Endothelial cell of umbilical vein (primary cell): Measurements from ENCODE around the gene CKS1B. TPM values are rescaled to one million over a fixed set of nuclear protein-coding genes. Genes with fewer than 3 reads are reported as not detected.

ENCODE experiments used
- BruUV-seq: library from RNA; stranded (reverse); fragments of 400-500 nt; replicated peaks from 2 replicates; lab custom pipeline; 2021; lab: Mats Ljungman, UMichigan
- CTCF ChIA-PET: fragments of 300-600, 350-600 bp; sonication (Branson Sonifier 250); formaldehyde crosslinking; loops from one replicate; lab custom pipeline; 2021; ENCODE audit warnings: antibody characterized with exemption, inconsistent platforms; lab: Charles Lee
- POLR2A ChIA-PET: fragments of 300-600, 350-600 bp; sonication (Branson Sonifier 250); formaldehyde crosslinking; loops from one replicate; lab custom pipeline; 2021; ENCODE audit warnings: antibody characterized with exemption, inconsistent platforms; lab: Charles Lee
- DNase-seq: peaks from one replicate; pipeline ENCODE4 v3.0.0-alpha.2; 2011; ENCODE audit warnings: low read depth, low spot score
- FAIRE-seq: peaks from 2 replicates; lab custom pipeline; 2011; peaks lifted over from hg19 to GRCh38; lab: Jason Lieb, UNC
- H2AFZ ChIP-seq: 2 replicates; pipeline ENCODE4 v1.6.0; 2012; ENCODE audit warnings: low read depth, low read length, control low read depth, inconsistent platforms
- H3K27ac ChIP-seq: 2 replicates; pipeline ENCODE4 v1.5.1; 2011; ENCODE audit warnings: low read depth, mild to moderate bottlenecking, control low read depth, low read length, moderate library complexity; ENCODE audit not compliant: insufficient read depth
- H3K27me3 ChIP-seq, 2 experiments: 2 replicates each; pipeline versions ENCODE4 v1.6.0 to v1.6.1; 2011; ENCODE audit warnings: low read length in 2 of 2, mixed read lengths in 1 of 2; ENCODE audit not compliant: control insufficient read depth in 2 of 2, insufficient read depth in 2 of 2
- H3K36me3 ChIP-seq, 2 experiments: 2 replicates in 1 of 2; 3 replicates in 1 of 2; pipeline ENCODE4 v1.5.1; 2011; ENCODE audit warnings: low read length in 2 of 2, mild to moderate bottlenecking in 1 of 2, moderate library complexity in 1 of 2; ENCODE audit not compliant: control insufficient read depth in 2 of 2, insufficient read depth in 2 of 2; ENCODE audit errors: extremely low read depth in 1 of 2
- H3K4me1 ChIP-seq: 3 replicates; pipeline ENCODE4 v1.5.1; 2011; ENCODE audit warnings: mild to moderate bottlenecking, low read length; ENCODE audit not compliant: control insufficient read depth, insufficient read depth; ENCODE audit errors: extremely low read depth
- H3K4me2 ChIP-seq: 2 replicates; pipeline ENCODE4 v1.6.1; 2011; ENCODE audit warnings: low read length, control low read depth, mixed read lengths; ENCODE audit not compliant: insufficient read depth
- H3K4me3 ChIP-seq, 3 experiments: fragments of 200-600 bp in 1 of 3; sonication (generic), shearing (Covaris generic) in 1 of 3; replicated peaks in 1 of 3; 2 replicates each; pipeline ENCODE4 v1.5.1; 2011 to 2016; ENCODE audit warnings: control low read depth in 3 of 3, low read length in 3 of 3, mild to moderate bottlenecking in 2 of 3, inconsistent platforms in 1 of 3, low read depth in 1 of 3, moderate library complexity in 1 of 3; ENCODE audit not compliant: insufficient read depth in 1 of 3
- H3K79me2 ChIP-seq: 2 replicates; pipeline ENCODE4 v1.6.0; 2012; ENCODE audit warnings: low read length, inconsistent platforms; ENCODE audit not compliant: control insufficient read depth, insufficient read depth
- H3K9ac ChIP-seq: replicated peaks from 2 replicates; pipeline ENCODE3; 2011; ENCODE audit warnings: low read length, control low read depth; ENCODE audit not compliant: insufficient read depth; ENCODE audit errors: extremely low read depth
- H3K9me1 ChIP-seq: replicated peaks from 3 replicates; pipeline ENCODE4 v1.6.0; 2011; ENCODE audit warnings: mild to moderate bottlenecking, low read length; ENCODE audit not compliant: control insufficient read depth, insufficient read depth; ENCODE audit errors: extremely low read depth
- H3K9me3 ChIP-seq: replicated peaks from 2 replicates; pipeline ENCODE4 v1.5.1; 2012; ENCODE audit warnings: low read length, inconsistent platforms; ENCODE audit not compliant: control insufficient read depth, insufficient read depth
- H4K20me1 ChIP-seq: replicated peaks from 2 replicates; pipeline ENCODE3; 2011; ENCODE audit warnings: mild to moderate bottlenecking, low read length; ENCODE audit not compliant: control insufficient read depth, insufficient read depth; ENCODE audit errors: extremely low read depth
- EZH2 ChIP-seq: IDR thresholded peaks from 2 replicates; pipeline ENCODE4 v1.6.1; 2012; ENCODE audit warnings: borderline replicate concordance, low read depth, mild to moderate bottlenecking, moderate library complexity, low read length, inconsistent platforms; ENCODE audit not compliant: severe bottlenecking
- FOS ChIP-seq: IDR thresholded peaks from 2 replicates; pipeline ENCODE4 v1.6.1; 2011; ENCODE audit warnings: mild to moderate bottlenecking, low read length, moderate library complexity, borderline replicate concordance; ENCODE audit not compliant: insufficient read depth
- JUN ChIP-seq: IDR thresholded peaks from 2 replicates; pipeline ENCODE4 v1.6.1; 2011; ENCODE audit warnings: borderline replicate concordance, low read depth; ENCODE audit not compliant: insufficient read length, insufficient read depth
- MYC ChIP-seq: IDR thresholded peaks from one replicate; pipeline ENCODE4 v1.6.1; 2011; ENCODE audit warnings: mild to moderate bottlenecking, low read depth, low read length
- POLR2A ChIP-seq: IDR thresholded peaks from 2 replicates; pipeline ENCODE4 v1.6.1; 2012; ENCODE audit warnings: low read depth, mild to moderate bottlenecking, control low read depth, low read length
- POLR2AphosphoS5 ChIP-seq: IDR thresholded peaks from 2 replicates; pipeline ENCODE4 v1.6.1; 2012; ENCODE audit warnings: low read depth, mild to moderate bottlenecking, control low read depth, low read length, moderate library complexity; ENCODE audit not compliant: insufficient read depth
- dilution Hi-C: fragments of 300-500 bp; cut with MboI; formaldehyde crosslinking; loops from one replicate; pipeline ENCODE4 v1.15.0; 2019; ENCODE audit warnings: low sequenced_read_pairs; ENCODE audit not compliant: extremely low pct_ligation_motif_present
- intact Hi-C: fragments of 100-400 bp; cut with micrococcal nuclease; formaldehyde crosslinking; loops from one replicate; pipeline ENCODE4 v1.10.0; 2022
- polyA plus RNA-seq, 4 experiments: library from polyadenylated mRNA; depleted of rRNA in 3 of 4; stranded (reverse) in 3 of 4; unstranded in 1 of 4; fragments of >200 nt; gene quantifications; 2 replicates each; pipeline versions ENCODE4 v1.2.1 to v1.2.3, GENCODE V29; 2011 to 2012; ENCODE audit warnings: missing spikeins in 1 of 4
- total RNA-seq: library from RNA; stranded (reverse); gene quantifications from 2 replicates; pipeline ENCODE4 v1.2.3, GENCODE V29; 2021
- TF ChIP-seq, protein P1 (sequence below): IDR thresholded peaks from 2 replicates; pipeline ENCODE4 v1.6.1; 2011; ENCODE audit not compliant: insufficient read depth, insufficient read length
- TF ChIP-seq, protein P2 (sequence below), 2 donors: IDR thresholded peaks; 1 replicate in 1 of 2; 2 replicates in 1 of 2; pipeline ENCODE4 v1.5.1; 2011; ENCODE audit warnings: low read length in 2 of 2, mild to moderate bottlenecking in 2 of 2, moderate library complexity in 2 of 2, control low read depth in 1 of 2, inconsistent platforms in 1 of 2, low read depth in 1 of 2; ENCODE audit not compliant: insufficient read depth in 1 of 2; ENCODE audit errors: extremely low read depth in 1 of 2

Gene CKS1B
- total and polyA plus RNA-seq, 2 donors (not counting 3 experiments of a cell fraction or from before 2014, with no cell fraction given): 126 to 280 TPM

GRCh38 chr1:154967331-154967950 is 7.0 kb upstream of the CKS1B start:
- H2AFZ ChIP-seq: no peak overlapping the region
- intact Hi-C loops (no loop called here), dilution Hi-C loops (no loop called here)
- peaks cover 19 to 39% of the 10 kb centered on the region in 2 experiments for H3K36me3 ChIP-seq
- peaks cover 58% of the 10 kb centered on the region for H3K79me2 ChIP-seq
- H3K27me3 ChIP-seq: no peaks in the 10 kb centered on the region
- H3K4me3 ChIP-seq: peak overlapping the region in 1 of 3 experiments; percentile 31
- POLR2A ChIA-PET: no interaction called here
- FAIRE-seq (peak; percentile 85), DNase-seq (no peak)
- peaks cover 63% of the 10 kb centered on the region for H3K4me1 ChIP-seq
- no peaks in the 10 kb centered on the region for H3K9me3 ChIP-seq
- peak overlapping the region; percentile 14 for H3K27ac ChIP-seq
- BruUV-seq: no TSS peak
- peak overlapping the region; percentile 22 for H3K9ac ChIP-seq
- H3K4me2 ChIP-seq: peak overlapping the region; percentile 47
- no peaks in the 10 kb centered on the region for H3K9me1 ChIP-seq
- H4K20me1 ChIP-seq: no peaks in the 10 kb centered on the region
- TF ChIP-seq FOS (no peak), EZH2 (no peak), POLR2A (no peak), POLR2AphosphoS5 (peak; percentile 61), MYC (no peak), JUN (no peak)
- TF ChIP-seq, protein P1, sequence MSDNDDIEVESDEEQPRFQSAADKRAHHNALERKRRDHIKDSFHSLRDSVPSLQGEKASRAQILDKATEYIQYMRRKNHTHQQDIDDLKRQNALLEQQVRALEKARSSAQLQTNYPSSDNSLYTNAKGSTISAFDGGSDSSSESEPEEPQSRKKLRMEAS: no peak
- TF ChIP-seq, protein P2, sequence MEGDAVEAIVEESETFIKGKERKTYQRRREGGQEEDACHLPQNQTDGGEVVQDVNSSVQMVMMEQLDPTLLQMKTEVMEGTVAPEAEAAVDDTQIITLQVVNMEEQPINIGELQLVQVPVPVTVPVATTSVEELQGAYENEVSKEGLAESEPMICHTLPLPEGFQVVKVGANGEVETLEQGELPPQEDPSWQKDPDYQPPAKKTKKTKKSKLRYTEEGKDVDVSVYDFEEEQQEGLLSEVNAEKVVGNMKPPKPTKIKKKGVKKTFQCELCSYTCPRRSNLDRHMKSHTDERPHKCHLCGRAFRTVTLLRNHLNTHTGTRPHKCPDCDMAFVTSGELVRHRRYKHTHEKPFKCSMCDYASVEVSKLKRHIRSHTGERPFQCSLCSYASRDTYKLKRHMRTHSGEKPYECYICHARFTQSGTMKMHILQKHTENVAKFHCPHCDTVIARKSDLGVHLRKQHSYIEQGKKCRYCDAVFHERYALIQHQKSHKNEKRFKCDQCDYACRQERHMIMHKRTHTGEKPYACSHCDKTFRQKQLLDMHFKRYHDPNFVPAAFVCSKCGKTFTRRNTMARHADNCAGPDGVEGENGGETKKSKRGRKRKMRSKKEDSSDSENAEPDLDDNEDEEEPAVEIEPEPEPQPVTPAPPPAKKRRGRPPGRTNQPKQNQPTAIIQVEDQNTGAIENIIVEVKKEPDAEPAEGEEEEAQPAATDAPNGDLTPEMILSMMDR (IDR thresholded peaks at IDR 0.05; ENCODE audit: extremely low read depth in 1 of 2, insufficient read depth in 1 of 2, low read depth in 1 of 2, low read length in 2 of 2): no peak
- CTCF ChIA-PET: interaction anchor here (0.6 to 2.2 kb wide), 4 partner anchors 26 to 50 kb away, joined by 3 to 8 read pairs (median 4); partner anchors contain the start of gene LENEP
